H7 (cell line): Measurements from ENCODE around the gene ARSA. TPM values are rescaled to one million over a fixed set of nuclear protein-coding genes. Genes with fewer than 3 reads are reported as not detected.

Experiments used
- DNase-seq: peaks from one replicate; pipeline ENCODE4 v3.0.0; 2012
- H3K27me3 ChIP-seq: 2 replicates; pipeline ENCODE4 v1.6.0; 2011; ENCODE audit warnings: mild to moderate bottlenecking, low read length; ENCODE audit not compliant: control insufficient read depth, insufficient read depth
- H3K36me3 ChIP-seq: replicated peaks from 2 replicates; pipeline ENCODE4 v1.5.1; 2011; ENCODE audit warnings: low read length; ENCODE audit not compliant: control insufficient read depth, insufficient read depth
- H3K4me3 ChIP-seq: 2 replicates; pipeline ENCODE4 v1.5.1; 2011; ENCODE audit warnings: low read depth, mild to moderate bottlenecking, control low read depth, low read length, moderate library complexity; ENCODE audit not compliant: insufficient read depth
- total RNA-seq: library from RNA; depleted of rRNA; stranded (reverse); fragments of >200 nt; shearing (Covaris generic); gene quantifications from 2 replicates; pipeline ENCODE4 v1.2.3, GENCODE V29; 2014

Gene ARSA
- total RNA-seq, 1 experiment from 2014 or later: 11.3 TPM

- DNase-seq: no peak
- Histone ChIP-seq H3K27me3 (peaks cover 5% of the 10 kb centered on the region), H3K4me3 (no peak overlapping the region), H3K36me3 (no peaks in the 10 kb centered on the region)
Observed at GRCh38 chr22:50586416-50586815, 41.5 kb downstream of the ARSA start.

- Histone ChIP-seq H3K36me3 (no peaks in the 10 kb centered on the region), H3K27me3 (peaks cover 5% of the 10 kb centered on the region), H3K4me3 (no peak overlapping the region)
- DNase-seq: no peak
Observed at GRCh38 chr22:50585781-50586180, 42.2 kb downstream of the ARSA start.

GRCh38 chr22:50585238-50585637 lies 42.7 kb downstream of the ARSA start:
- peaks cover 3% of the 10 kb centered on the region; the same call in 1 of the 2 replicates for H3K36me3 ChIP-seq

GRCh38 chr22:50584106-50585096 lies 43.6 kb downstream of the ARSA start:
- DNase-seq: no peak
- H3K27me3 ChIP-seq: peaks cover 5% of the 10 kb centered on the region
- H3K4me3 ChIP-seq: no peak overlapping the region
- peaks cover 4% of the 10 kb centered on the region; the same call in 1 of the 2 replicates for H3K36me3 ChIP-seq

More at GRCh38 chr22:50585238-50585637, 42.7 kb downstream of the ARSA start:
- H3K27me3 ChIP-seq: peaks cover 5% of the 10 kb centered on the region
- DNase-seq: no peak
- H3K4me3 ChIP-seq: no peak overlapping the region

- peak; percentile 79 for DNase-seq
- Histone ChIP-seq H3K4me3 (peak overlapping the region; percentile 93), H3K27me3 (peaks cover 5% of the 10 kb centered on the region), H3K36me3 (peaks cover 4% of the 10 kb centered on the region)
Observed at GRCh38 chr22:50583294-50583861, 44.6 kb downstream of the ARSA start.

GRCh38 chr22:50582493-50583293 lies 45.3 kb downstream of the ARSA start, which contains the start of gene CHKB:
TSS of gene CHKB (minus strand) at chr22:50582849. CDS start at chr22:50582781, 68 bp downstream.
- Histone ChIP-seq H3K4me3 (peak within 1 kb of the TSS; percentile 93), H3K36me3 (peaks cover 4% of the 10 kb centered on the region)

GRCh38 chr22:50581950-50582492 lies 45.9 kb downstream of the ARSA start:
- Histone ChIP-seq H3K36me3 (peaks cover 4% of the 10 kb centered on the region), H3K4me3 (peak overlapping the region; percentile 93), H3K27me3 (peaks cover 5% of the 10 kb centered on the region)
- no peak for DNase-seq

More at GRCh38 chr22:50582493-50583293, 45.3 kb downstream of the ARSA start, which contains the start of gene CHKB:
- peak; percentile 100 for DNase-seq
- peaks cover 5% of the 10 kb centered on the region for H3K27me3 ChIP-seq

GRCh38 chr22:50581031-50581949 lies 46.7 kb downstream of the ARSA start:
- Histone ChIP-seq H3K36me3 (peaks cover 4% of the 10 kb centered on the region), H3K4me3 (peak overlapping the region; percentile 93), H3K27me3 (peaks cover 3% of the 10 kb centered on the region)
- peak; percentile 37 for DNase-seq

- peaks cover 4% of the 10 kb centered on the region for H3K36me3 ChIP-seq
- H3K27me3 ChIP-seq: peaks cover 3% of the 10 kb centered on the region
- DNase-seq: peak; percentile 10
- H3K4me3 ChIP-seq: no peak overlapping the region
Observed at GRCh38 chr22:50579752-50580151, 48.2 kb downstream of the ARSA start.

- Histone ChIP-seq H3K4me3 (no peak overlapping the region), H3K36me3 (peaks cover 4% of the 10 kb centered on the region), H3K27me3 (peaks cover 3% of the 10 kb centered on the region)
- DNase-seq: peak; percentile 21
Observed at GRCh38 chr22:50578776-50579310, 49.1 kb downstream of the ARSA start.

- Histone ChIP-seq H3K36me3 (peaks cover 4% of the 10 kb centered on the region), H3K27me3 (peaks cover under 1% of the 10 kb centered on the region; the same call in 1 of the 2 replicates), H3K4me3 (no peak within 1 kb of the TSS; the same call in 1 of the 2 replicates)
- peak; percentile 68 for DNase-seq
Observed at GRCh38 chr22:50577987-50578775, 49.8 kb downstream of the ARSA start, which contains the start of gene CPT1B. TSS of gene CPT1B (minus strand) at chr22:50578427. CDS start at chr22:50577915, 512 bp downstream.

- Histone ChIP-seq H3K36me3 (peaks cover 4% of the 10 kb centered on the region), H3K4me3 (no peak overlapping the region; the same call in 1 of the 2 replicates), H3K27me3 (no peaks in the 10 kb centered on the region)
- DNase-seq: no peak
Observed at GRCh38 chr22:50577697-50577986, 50.3 kb downstream of the ARSA start.
